Effector memory CD4-positive, alpha-beta T cell (primary cell): ENCODE data around the gene LRP1-AS.
A peak's percentile ranks its signal among the peaks of the same experiment; 100 is the strongest.

Source experiments
- DNase-seq, 3 donors: peaks; one replicate each; pipeline ENCODE4 v3.0.0-alpha.2; 2020
- H3K27ac ChIP-seq: 2 replicates; pipeline ENCODE4 v1.7.0; 2013; ENCODE audit warnings: mild to moderate bottlenecking, low read length, moderate library complexity; ENCODE audit not compliant: insufficient read depth, poor library complexity, severe bottlenecking
- H3K27me3 ChIP-seq: replicated peaks from 2 replicates; pipeline ENCODE4 v1.7.0; 2013; ENCODE audit warnings: mild to moderate bottlenecking, low read length; ENCODE audit not compliant: insufficient read depth, control insufficient read depth, poor library complexity, severe bottlenecking
- H3K36me3 ChIP-seq: 2 replicates; pipeline ENCODE4 v1.7.0; 2013; ENCODE audit warnings: mild to moderate bottlenecking, low read length, moderate library complexity; ENCODE audit not compliant: control insufficient read depth, insufficient read depth
- H3K4me1 ChIP-seq: 2 replicates; pipeline ENCODE4 v1.7.0; 2013; ENCODE audit warnings: low read length, mild to moderate bottlenecking; ENCODE audit not compliant: control insufficient read depth, insufficient read depth, poor library complexity, severe bottlenecking
- H3K4me3 ChIP-seq: 2 replicates; pipeline ENCODE4 v1.7.0; 2013; ENCODE audit warnings: low read length, low read depth, mild to moderate bottlenecking; ENCODE audit not compliant: insufficient read depth, poor library complexity, severe bottlenecking
- H3K9me3 ChIP-seq: 2 replicates; pipeline ENCODE4 v1.7.0; 2013; ENCODE audit warnings: mild to moderate bottlenecking, low read length, moderate library complexity; ENCODE audit not compliant: control insufficient read depth

LRP1-AS gene

GRCh38 chr12:57190037-57190436 lies 42.6 kb upstream of the LRP1-AS start:
- no peaks in the 10 kb centered on the region for H3K36me3 ChIP-seq

GRCh38 chr12:57188090-57188425 lies 40.6 kb upstream of the LRP1-AS start:
- Histone ChIP-seq H3K27ac (no peak overlapping the region), H3K4me1 (no peaks in the 10 kb centered on the region), H3K4me3 (no peak overlapping the region), H3K36me3 (no peaks in the 10 kb centered on the region), H3K9me3 (no peaks in the 10 kb centered on the region), H3K27me3 (no peaks in the 10 kb centered on the region)
- no peak for DNase-seq

More at GRCh38 chr12:57190037-57190436, 42.6 kb upstream of the LRP1-AS start:
- DNase-seq, result no peak
- H3K9me3 ChIP-seq, result no peaks in the 10 kb centered on the region
- H3K4me3 ChIP-seq, result no peak overlapping the region
- H3K4me1 ChIP-seq, result no peaks in the 10 kb centered on the region
- H3K27ac ChIP-seq, result no peak overlapping the region
- H3K27me3 ChIP-seq, result no peaks in the 10 kb centered on the region

- no peak overlapping the region for H3K27ac ChIP-seq
- no peaks in the 10 kb centered on the region for H3K27me3 ChIP-seq
- H3K36me3 ChIP-seq, result no peaks in the 10 kb centered on the region
- no peaks in the 10 kb centered on the region for H3K4me1 ChIP-seq
- no peak for DNase-seq
- H3K4me3 ChIP-seq, result no peak overlapping the region
- H3K9me3 ChIP-seq, result no peaks in the 10 kb centered on the region
These were observed 40.0 kb upstream of the LRP1-AS start for GRCh38 chr12:57187222-57188089.

- H3K36me3 ChIP-seq, result no peaks in the 10 kb centered on the region
- no peak for DNase-seq
- no peaks in the 10 kb centered on the region for H3K9me3 ChIP-seq
- no peaks in the 10 kb centered on the region for H3K4me1 ChIP-seq
- no peaks in the 10 kb centered on the region for H3K27me3 ChIP-seq
- no peak overlapping the region for H3K27ac ChIP-seq
- H3K4me3 ChIP-seq, result no peak overlapping the region
These were observed 38.6 kb upstream of the LRP1-AS start for GRCh38 chr12:57185906-57186508.

GRCh38 chr12:57185403-57185802 lies 38.0 kb upstream of the LRP1-AS start:
- Histone ChIP-seq H3K4me3 (no peak overlapping the region), H3K27ac (no peak overlapping the region), H3K4me1 (no peaks in the 10 kb centered on the region), H3K9me3 (no peaks in the 10 kb centered on the region), H3K36me3 (no peaks in the 10 kb centered on the region), H3K27me3 (no peaks in the 10 kb centered on the region)
- no peak for DNase-seq

GRCh38 chr12:57183939-57184725 lies 36.7 kb upstream of the LRP1-AS start:
- Histone ChIP-seq H3K36me3 (no peaks in the 10 kb centered on the region), H3K4me1 (no peaks in the 10 kb centered on the region), H3K4me3 (no peak overlapping the region), H3K27me3 (no peaks in the 10 kb centered on the region), H3K9me3 (no peaks in the 10 kb centered on the region), H3K27ac (no peak overlapping the region)
- DNase-seq, result no peak

GRCh38 chr12:57182918-57183575 lies 35.6 kb upstream of the LRP1-AS start:
- Histone ChIP-seq H3K27ac (no peak overlapping the region), H3K9me3 (no peaks in the 10 kb centered on the region), H3K27me3 (no peaks in the 10 kb centered on the region), H3K36me3 (no peaks in the 10 kb centered on the region), H3K4me1 (no peaks in the 10 kb centered on the region), H3K4me3 (no peak overlapping the region)
- peak; percentile 49 to 65 (median 54) for DNase-seq

- Histone ChIP-seq H3K4me1 (no peaks in the 10 kb centered on the region), H3K27ac (no peak overlapping the region), H3K36me3 (no peaks in the 10 kb centered on the region), H3K9me3 (no peaks in the 10 kb centered on the region), H3K4me3 (no peak overlapping the region), H3K27me3 (no peaks in the 10 kb centered on the region)
- DNase-seq, result no peak
These were observed 34.2 kb upstream of the LRP1-AS start for GRCh38 chr12:57181561-57182155.

- no peaks in the 10 kb centered on the region for H3K36me3 ChIP-seq
- H3K9me3 ChIP-seq, result no peaks in the 10 kb centered on the region
- H3K4me3 ChIP-seq, result no peak overlapping the region
- H3K27me3 ChIP-seq, result no peaks in the 10 kb centered on the region
- no peaks in the 10 kb centered on the region for H3K4me1 ChIP-seq
- DNase-seq, result no peak
- H3K27ac ChIP-seq, result no peak overlapping the region
These were observed 33.7 kb upstream of the LRP1-AS start for GRCh38 chr12:57181072-57181471.
